Measurements from ENCODE around the gene TRH. TPM values are rescaled to one million over a fixed set of nuclear protein-coding genes. Genes with fewer than 3 reads are reported as not detected.

TRH gene
- total RNA-seq, 1 donor from 2014 or later: 1.2 TPM

GRCh38 chr3:129971351-129972052, 3.0 kb upstream of the TRH start:
- intact Hi-C loops (cut with DNase I): no loop called here

GRCh38 chr3:129972301-129972700, 2.2 kb upstream of the TRH start:
- TF ChIP-seq POLR2A (IDR thresholded peaks at IDR 0.05): no peak
- no peak for TF ChIP-seq CTCF (IDR thresholded peaks at IDR 0.05)
- no peak for TF ChIP-seq POLR2AphosphoS5 (IDR thresholded peaks at IDR 0.05; ENCODE audit: insufficient read depth in 1 of 2, low read depth in 1 of 2)
- intact Hi-C loops (cut with DNase I): no loop called here
- no peak overlapping the region for H3K27ac ChIP-seq
- H3K4me3 ChIP-seq: no peak overlapping the region
- no peak for DNase-seq (ENCODE audit: extremely low spot score in 2 of 2)
- H3K27me3 ChIP-seq: no peaks in the 10 kb centered on the region
- H3K9me3 ChIP-seq: no peaks in the 10 kb centered on the region
- H3K4me1 ChIP-seq: peaks cover 19% of the 10 kb centered on the region
- H3K36me3 ChIP-seq: no peaks in the 10 kb centered on the region

More at GRCh38 chr3:129971351-129972052, 3.0 kb upstream of the TRH start:
- H3K9me3 ChIP-seq: no peaks in the 10 kb centered on the region
- no peaks in the 10 kb centered on the region for H3K36me3 ChIP-seq
- TF ChIP-seq POLR2A (IDR thresholded peaks at IDR 0.05) (no peak), POLR2AphosphoS5 (IDR thresholded peaks at IDR 0.05; ENCODE audit: insufficient read depth in 1 of 2, low read depth in 1 of 2) (no peak), CTCF (IDR thresholded peaks at IDR 0.05) (no peak)
- no peaks in the 10 kb centered on the region for H3K27me3 ChIP-seq
- no peak overlapping the region for H3K27ac ChIP-seq
- H3K4me1 ChIP-seq: peaks cover 19% of the 10 kb centered on the region
- DNase-seq (ENCODE audit: extremely low spot score in 2 of 2): no peak
- H3K4me3 ChIP-seq: no peak overlapping the region

GRCh38 chr3:129973853-129974563, 512 bp upstream of the TRH start:
- Histone ChIP-seq H3K27me3 (no peaks in the 10 kb centered on the region), H3K36me3 (no peaks in the 10 kb centered on the region), H3K27ac (no peak overlapping the region), H3K4me3 (peak overlapping the region; percentile 20 to 31), H3K9me3 (no peaks in the 10 kb centered on the region), H3K4me1 (peaks cover 19% of the 10 kb centered on the region)
- DNase-seq (ENCODE audit: extremely low spot score in 2 of 2): no peak
- TF ChIP-seq POLR2A (IDR thresholded peaks at IDR 0.05) (no peak), CTCF (IDR thresholded peaks at IDR 0.05) (no peak), POLR2AphosphoS5 (IDR thresholded peaks at IDR 0.05; ENCODE audit: insufficient read depth in 1 of 2, low read depth in 1 of 2) (no peak)
- intact Hi-C loops (cut with DNase I): no loop called here

- H3K27ac ChIP-seq: no peak overlapping the region
- intact Hi-C loops (cut with DNase I): no loop called here
- no peak for TF ChIP-seq POLR2A (IDR thresholded peaks at IDR 0.05)
- H3K27me3 ChIP-seq: no peaks in the 10 kb centered on the region
- H3K36me3 ChIP-seq: no peaks in the 10 kb centered on the region
- peaks cover 19% of the 10 kb centered on the region for H3K4me1 ChIP-seq
- peak overlapping the region; percentile 20 to 31 for H3K4me3 ChIP-seq
- H3K9me3 ChIP-seq: no peaks in the 10 kb centered on the region
- DNase-seq (ENCODE audit: extremely low spot score in 2 of 2): no peak
Measured at GRCh38 chr3:129974833-129975704, 549 bp downstream of the TRH start.

GRCh38 chr3:129975705-129976048, 1.2 kb downstream of the TRH start:
- Histone ChIP-seq H3K27ac (no peak overlapping the region), H3K36me3 (no peaks in the 10 kb centered on the region), H3K4me1 (peaks cover 19% of the 10 kb centered on the region), H3K4me3 (peak overlapping the region; percentile 20 to 31), H3K9me3 (no peaks in the 10 kb centered on the region), H3K27me3 (no peaks in the 10 kb centered on the region)
- TF ChIP-seq POLR2AphosphoS5 (IDR thresholded peaks at IDR 0.05; ENCODE audit: insufficient read depth in 1 of 2, low read depth in 1 of 2): no peak
- TF ChIP-seq CTCF (IDR thresholded peaks at IDR 0.05): no peak
- TF ChIP-seq POLR2A (IDR thresholded peaks at IDR 0.05): no peak
- intact Hi-C loops (cut with DNase I): no loop called here
- no peak for DNase-seq (ENCODE audit: extremely low spot score in 2 of 2)
